GM18861 (cell line): ENCODE measurements around the gene TMEM130.
A peak's percentile ranks its signal among the peaks of the same experiment; 100 is the strongest.
"Not testable (repeated sequence)": the region's sequence is repeated elsewhere in the genome, so short reads cannot be mapped to it uniquely, and the experiment has no call there.

ENCODE experiments used
- ATAC-seq: cut with Tn5 transposase; IDR thresholded peaks from one replicate; pipeline ENCODE4 v1.9.1; 2021; ENCODE audit not compliant: unreplicated experiment

Gene TMEM130

DNA sequence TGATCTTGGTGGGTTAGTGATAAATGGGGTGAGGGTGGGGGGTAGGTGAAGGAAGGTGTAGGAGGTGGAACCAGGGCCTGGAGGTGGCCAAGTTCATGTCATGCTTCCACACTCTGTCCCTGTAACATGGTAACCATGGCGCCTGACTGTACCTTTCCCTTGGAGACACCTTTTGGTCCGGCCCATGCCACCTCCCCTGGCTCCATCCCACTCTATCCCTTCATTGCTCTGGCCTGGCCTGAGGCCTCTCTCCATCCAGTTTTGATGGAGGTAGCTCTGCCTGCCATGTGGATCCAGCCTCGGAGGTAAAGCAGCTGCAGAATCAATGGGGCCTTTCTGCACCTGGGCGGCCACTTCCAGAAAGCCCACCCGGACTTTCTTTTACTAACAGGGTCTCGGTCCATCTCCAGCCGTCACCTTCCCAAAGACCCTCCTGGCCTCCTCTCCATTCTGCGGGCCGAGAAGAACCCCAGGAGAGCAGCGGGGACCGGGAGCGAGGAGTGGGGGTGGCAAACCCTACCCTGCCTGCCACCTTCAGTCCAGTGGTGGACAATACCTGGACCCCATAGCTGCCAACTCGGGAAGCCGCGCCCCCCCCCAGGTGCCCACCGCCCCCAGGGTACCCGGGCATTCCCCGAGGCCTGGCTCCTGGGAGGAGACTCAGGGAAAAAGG is 8.0 kb upstream of the TMEM130 start:
- no peak for ATAC-seq

DNA sequence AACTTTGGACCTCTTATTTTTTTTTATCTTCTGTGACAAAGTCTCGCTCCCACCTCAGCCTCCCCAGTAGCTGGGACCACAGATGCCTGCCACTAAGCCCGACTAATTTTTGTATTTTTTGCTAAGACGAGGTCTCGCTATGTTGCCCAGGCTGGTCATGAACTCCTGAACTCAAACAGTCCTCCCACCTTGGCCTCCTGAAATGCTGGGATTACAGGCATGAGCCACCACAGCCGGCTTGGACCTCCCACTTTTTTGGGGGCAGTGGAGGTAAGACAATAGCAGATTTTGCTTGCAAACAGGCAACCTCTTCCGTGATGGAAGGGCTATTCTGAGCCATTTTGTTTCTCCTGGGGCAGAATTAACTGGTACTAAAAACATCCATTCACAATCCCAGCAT is 7.3 kb upstream of the TMEM130 start:
- no peak for ATAC-seq

GRCh38 chr7:98875501-98875900 is 5.7 kb upstream of the TMEM130 start:
- ATAC-seq: no peak

GRCh38 chr7:98874942-98875341 is 5.1 kb upstream of the TMEM130 start:
- ATAC-seq: no peak

GRCh38 chr7:98873610-98874009 is 3.8 kb upstream of the TMEM130 start:
- ATAC-seq: not testable (repeated sequence)

GRCh38 chr7:98872328-98872924 is 2.6 kb upstream of the TMEM130 start:
- ATAC-seq: no peak

DNA sequence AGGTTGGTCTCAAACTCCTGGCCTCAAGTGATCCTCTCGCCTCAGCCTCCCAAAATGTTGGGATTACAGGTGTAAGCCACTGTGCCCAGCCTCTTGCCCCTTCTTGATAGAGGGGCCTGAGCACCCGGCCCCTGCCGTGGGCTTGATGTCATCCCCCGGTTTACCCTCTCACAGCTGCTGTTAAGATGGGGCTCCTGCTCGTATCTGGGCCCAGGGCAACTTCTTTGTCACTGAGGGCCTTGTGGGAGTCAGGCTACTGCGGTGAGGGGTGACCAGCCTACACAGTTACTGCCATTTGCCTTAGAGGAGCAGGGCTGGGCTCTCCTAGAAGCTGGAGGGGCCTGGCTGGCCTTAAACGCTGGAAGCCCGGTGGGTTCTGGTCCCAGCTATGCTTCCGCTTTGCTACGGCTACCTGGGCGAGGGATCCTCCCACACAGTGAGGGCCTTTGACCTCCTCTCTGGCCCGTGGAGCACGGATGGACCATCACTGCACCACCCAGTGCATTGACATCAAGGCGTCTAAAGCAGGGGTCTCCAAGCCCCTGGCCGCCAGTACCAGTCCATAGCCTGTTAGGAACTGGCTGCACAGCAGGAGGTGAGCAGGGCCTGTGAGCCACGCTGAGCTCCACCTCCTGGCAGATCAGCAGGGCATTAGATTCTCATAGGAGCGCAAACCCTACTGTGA is 1.1 kb upstream of the TMEM130 start:
- no peak for ATAC-seq

GRCh38 chr7:98870121-98870651 is 372 bp upstream of the TMEM130 start:
- peak; percentile 80 for ATAC-seq

DNA sequence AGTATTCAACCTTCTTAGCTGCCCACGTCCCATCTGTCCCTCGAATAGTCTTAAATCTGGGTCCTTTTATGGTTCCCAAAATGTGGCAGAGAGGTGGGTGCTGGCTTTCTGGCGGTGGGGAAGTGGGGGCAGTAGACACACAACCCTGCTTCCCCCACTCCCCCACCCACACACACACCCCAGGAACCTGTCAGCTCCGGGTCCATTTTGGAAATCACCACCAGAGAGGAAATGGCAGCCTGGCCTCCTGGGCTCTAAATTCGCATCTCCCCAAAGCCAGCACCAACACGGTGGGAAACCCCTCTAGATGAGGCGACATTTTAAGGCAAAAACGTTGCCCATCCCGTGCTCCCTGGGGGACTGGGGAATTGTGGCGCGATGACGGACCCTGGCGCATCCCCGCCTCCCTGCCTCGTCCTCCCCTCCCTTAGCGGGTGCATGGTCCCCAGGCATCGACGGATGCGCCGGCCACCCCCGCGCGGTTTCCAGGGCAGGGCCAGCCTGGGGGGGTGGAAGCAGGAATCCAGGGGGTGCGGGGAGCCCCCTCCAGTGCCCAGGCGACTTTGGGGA is 702 bp downstream of the TMEM130 start:
- ATAC-seq: no peak

GRCh38 chr7:98868450-98868849 is 1.4 kb downstream of the TMEM130 start:
- ATAC-seq: no peak

DNA sequence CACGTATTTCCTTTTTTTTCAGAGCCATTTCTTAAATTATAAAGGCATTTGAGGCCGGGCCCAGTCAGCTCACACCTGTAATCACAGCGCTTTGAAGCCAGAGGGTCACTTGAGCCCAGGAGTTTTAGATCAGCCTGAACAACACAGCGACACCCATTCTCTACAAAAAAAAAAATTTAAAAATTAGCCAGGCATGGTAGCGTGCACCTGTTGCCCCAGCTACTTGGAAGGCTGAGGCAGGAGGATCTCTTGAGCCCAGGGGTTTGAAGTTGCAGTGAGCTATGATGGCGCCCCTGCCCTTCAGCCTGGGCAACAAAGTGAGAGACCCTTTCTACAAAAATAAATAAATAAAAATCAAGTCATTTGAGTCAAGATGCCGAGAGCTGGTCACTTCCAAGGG is 3.0 kb downstream of the TMEM130 start:
- no peak for ATAC-seq

GRCh38 chr7:98866351-98866750 is 3.5 kb downstream of the TMEM130 start:
- ATAC-seq: no peak

DNA sequence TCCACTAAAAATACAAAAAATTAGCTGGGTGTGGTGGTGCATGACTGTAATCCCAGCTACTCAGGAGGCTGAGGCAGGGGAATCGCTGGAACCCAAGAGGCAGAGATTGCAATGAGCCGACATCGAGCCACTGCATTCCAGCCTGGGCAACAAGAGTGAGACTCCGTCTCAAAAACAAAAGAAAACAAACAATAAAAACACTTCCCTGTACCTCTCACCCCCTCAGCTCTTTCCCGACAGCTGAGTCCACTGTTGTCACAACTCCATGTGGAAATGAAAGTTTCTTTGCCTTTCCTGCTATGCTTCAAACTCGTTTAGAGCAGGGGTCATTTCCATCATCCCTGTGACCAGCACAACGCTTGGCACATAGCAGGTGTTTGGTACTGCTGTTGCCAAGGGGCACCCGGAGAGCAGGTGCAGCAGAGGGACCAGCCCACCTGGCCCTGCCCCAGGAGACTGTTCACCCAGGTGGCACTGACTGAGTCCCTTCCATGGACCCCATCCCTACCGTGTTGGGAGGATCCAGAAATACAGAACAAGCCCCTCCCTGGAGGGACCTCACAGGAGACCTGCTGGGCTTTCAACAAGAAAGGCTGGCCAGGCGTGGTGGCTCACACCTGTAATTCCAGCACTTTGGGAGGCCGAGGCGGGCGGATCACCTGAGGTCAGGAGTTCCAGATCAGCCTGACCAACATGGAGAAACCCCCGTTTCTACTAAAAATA is 4.9 kb downstream of the TMEM130 start:
- no peak for ATAC-seq

- no peak for ATAC-seq
Measured at GRCh38 chr7:98863601-98864000, 6.2 kb downstream of the TMEM130 start.

GRCh38 chr7:98862716-98863420 is 6.9 kb downstream of the TMEM130 start:
- no peak for ATAC-seq

- no peak for ATAC-seq
Measured at GRCh38 chr7:98862203-98862602, 7.6 kb downstream of the TMEM130 start.

DNA sequence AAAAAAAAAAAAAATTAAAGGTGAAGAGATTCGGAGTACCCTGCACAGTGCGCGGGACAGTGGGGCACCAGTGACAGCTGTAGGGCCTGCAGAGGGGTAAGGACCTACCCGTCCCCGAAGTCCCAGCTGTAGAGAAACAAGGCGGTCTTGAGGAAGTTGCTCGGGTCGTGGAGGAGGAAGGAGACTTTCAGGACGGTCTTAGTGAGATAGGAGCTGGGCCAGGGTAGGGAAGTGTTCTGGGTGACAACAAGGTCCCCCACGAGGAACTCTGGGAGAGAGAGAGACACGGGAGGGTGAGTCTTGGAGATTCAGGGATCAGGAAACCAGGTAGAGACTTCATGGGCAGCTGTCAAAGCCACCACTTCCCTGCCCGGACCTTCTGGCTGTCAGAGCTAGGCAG is 9.7 kb downstream of the TMEM130 start:
- ATAC-seq: no peak

DNA sequence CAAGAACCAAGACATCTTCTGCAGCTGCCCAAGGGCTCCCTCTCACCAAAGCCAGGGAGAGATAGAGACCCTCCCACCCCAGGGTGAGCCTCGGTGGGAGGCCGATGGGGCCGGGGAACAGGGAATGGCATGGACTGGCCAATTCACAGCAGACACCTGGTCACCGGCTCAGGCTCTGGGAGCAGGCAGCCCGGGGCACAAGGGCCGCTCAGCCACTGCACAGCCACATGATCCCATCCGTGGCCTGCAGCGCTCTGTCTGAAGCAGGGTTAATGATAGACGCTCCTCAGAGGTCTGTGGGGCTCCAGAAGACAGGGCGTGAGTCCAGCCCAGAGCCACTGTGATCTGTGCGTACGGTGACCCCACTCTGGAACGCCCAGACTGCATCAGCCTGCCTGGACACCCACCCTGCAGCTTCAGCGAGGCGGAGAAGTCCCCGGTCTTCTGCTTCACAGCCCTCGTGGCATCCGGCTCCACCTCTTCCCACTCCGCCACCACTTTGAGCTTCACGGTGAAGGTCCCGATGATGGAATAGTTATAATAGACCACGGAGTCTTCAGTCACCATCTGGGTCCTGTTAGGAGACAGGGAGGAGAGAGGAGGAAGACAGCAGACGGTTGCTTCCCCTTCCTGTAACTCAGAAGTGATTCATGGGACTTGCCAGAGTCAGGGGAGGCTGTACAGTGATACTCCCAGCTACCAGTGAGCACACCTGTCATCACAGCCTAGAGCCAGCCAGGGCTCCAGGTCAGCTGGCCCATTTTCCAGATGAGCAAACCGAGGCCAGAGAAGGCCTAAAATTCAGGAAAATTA is 14.0 kb downstream of the TMEM130 start:
- ATAC-seq: no peak

- ATAC-seq: no peak
Measured at GRCh38 chr7:98852826-98853225, 17.0 kb downstream of the TMEM130 start.

DNA sequence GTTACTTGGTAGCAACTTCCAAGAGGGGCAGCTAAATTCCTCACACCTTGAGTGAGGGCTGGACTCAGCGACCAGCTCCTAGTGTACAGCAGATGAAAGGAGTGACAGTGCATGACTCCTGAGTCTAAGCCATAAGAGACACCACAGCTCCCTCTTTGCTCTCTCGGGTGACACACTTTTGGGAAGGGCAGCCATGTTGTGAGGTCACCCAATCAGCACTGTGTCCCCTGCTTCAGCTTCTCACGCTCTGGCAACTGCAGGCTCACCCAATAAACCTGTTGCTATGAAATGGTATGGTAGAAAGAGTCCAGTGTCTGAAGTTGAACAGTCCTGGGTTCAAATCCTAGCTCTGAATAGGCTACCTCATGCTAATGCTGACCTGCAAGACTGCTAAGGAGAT is 20.9 kb downstream of the TMEM130 start:
- ATAC-seq: no peak
